Gastroesophageal sphincter (tissue), 3 donors: Measurements from ENCODE around the gene LMTK3.
"Not testable (repeated sequence)": the region's sequence is repeated elsewhere in the genome, so short reads cannot be mapped to it uniquely, and the experiment has no call there.

Experiments used
- CTCF ChIP-seq, 4 experiments: fragments of 200-600 bp in 2 of 4; fragments of 450-650 bp in 2 of 4; sonication (generic) in 1 of 4; IDR thresholded peaks; one replicate each; pipeline ENCODE4 v1.5.1; 2017 to 2019; ENCODE audit warnings: antibody characterized with exemption in 4 of 4, mild to moderate bottlenecking in 2 of 4, moderate library complexity in 2 of 4
- EP300 ChIP-seq: sonication (generic); formaldehyde crosslinking; IDR thresholded peaks from one replicate; pipeline ENCODE4 v1.6.1; 2017; ENCODE audit warnings: antibody characterized with exemption, mild to moderate bottlenecking
- POLR2A ChIP-seq, 2 donors: fragments of 450-650 bp; IDR thresholded peaks; one replicate each; pipeline ENCODE4 v1.6.1; 2017; ENCODE audit warnings: antibody characterized with exemption in 2 of 2, mild to moderate bottlenecking in 2 of 2, moderate library complexity in 1 of 2
- POLR2AphosphoS5 ChIP-seq: sonication (generic); formaldehyde crosslinking; IDR thresholded peaks from one replicate; pipeline ENCODE4 v1.6.1; 2017; ENCODE audit warnings: antibody characterized with exemption

DNA sequence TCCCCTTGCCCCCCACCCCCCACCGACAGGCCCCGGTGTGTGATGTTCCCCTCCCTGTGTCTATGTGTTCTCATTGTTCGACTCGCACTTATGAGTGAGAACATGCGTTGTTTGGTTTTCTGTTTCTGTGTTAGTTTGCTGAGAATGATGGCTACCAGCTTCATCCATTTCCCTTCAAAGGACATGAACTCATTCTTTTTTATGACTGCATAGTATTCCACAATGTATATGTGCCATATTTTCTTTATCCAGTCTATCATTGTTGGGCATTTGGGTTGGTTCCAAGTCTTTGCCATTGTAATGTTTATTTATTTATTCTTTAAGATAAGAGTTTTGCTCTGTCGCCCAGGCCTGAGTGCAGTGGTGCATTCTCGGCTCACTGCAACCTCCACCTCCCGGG lies 26.4 kb upstream of the LMTK3 start:
- not testable (repeated sequence) for TF ChIP-seq CTCF (IDR thresholded peaks at IDR 0.05); EP300; POLR2A (IDR thresholded peaks at IDR 0.05); POLR2AphosphoS5
